ENCODE data around the gene VSIG4. TPM values are rescaled to one million over a fixed set of nuclear protein-coding genes. Genes with fewer than 3 reads are reported as not detected.
"Not testable (repeated sequence)": the region's sequence is repeated elsewhere in the genome, so short reads cannot be mapped to it uniquely, and the experiment has no call there.

Gene VSIG4
- polyA plus RNA-seq, 1 of the 3 experiments (the other 2 are of a cell fraction) = not detected

GRCh38 chrX:65976161-65976560 lies 63.7 kb downstream of the VSIG4 start (continued):
- TF ChIP-seq ZBTB33 (IDR thresholded peaks at IDR 0.05; ENCODE audit: borderline replicate concordance, low read depth) = no peak
- no peak for TF ChIP-seq CHD2 (IDR thresholded peaks at IDR 0.05; ENCODE audit: low read length, partially characterized antibody)
- TF ChIP-seq RFX5 (IDR thresholded peaks at IDR 0.05; ENCODE audit: low read length) = no peak
- TF ChIP-seq NRF1 (IDR thresholded peaks at IDR 0.05; ENCODE audit: low read depth, low read length) = no peak
- no peak for TF ChIP-seq RXRA (IDR thresholded peaks at IDR 0.05; ENCODE audit: borderline replicate concordance, low read depth)
- TF ChIP-seq RAD21 (IDR thresholded peaks at IDR 0.05; ENCODE audit: low read length) = no peak

DNA sequence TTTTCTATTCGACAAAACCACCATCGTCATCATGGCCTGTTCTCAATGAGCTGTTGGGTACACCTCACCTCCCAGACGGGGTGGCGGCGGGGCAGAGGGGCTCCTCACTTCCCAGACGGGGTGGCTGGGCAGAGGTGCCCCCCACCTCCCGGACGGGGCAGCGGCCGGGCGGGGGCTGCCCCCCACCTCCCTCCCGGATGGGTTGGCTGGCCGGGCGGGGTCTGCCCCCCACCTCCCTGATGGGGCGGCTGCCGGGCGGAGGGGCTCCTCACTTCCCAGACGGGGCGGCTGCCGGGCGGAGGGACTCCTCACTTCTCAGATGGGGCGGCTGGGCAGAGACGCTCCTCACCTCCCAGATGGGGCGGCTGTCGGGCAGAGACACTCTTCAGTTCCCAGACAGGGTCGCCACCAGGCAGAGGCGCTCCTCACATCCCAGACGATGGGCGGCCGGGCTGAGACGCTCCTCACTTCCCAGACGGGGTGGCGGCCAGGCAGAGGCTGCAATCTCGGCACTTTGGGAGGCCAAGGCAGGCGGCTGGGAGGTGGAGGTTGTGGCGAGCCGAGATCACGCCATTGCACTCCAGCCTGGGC lies 64.6 kb downstream of the VSIG4 start:
- CTCF ChIA-PET; H3K9ac ChIP-seq; H3F3A ChIP-seq (replicated peaks; ENCODE audit: insufficient read depth); H3K79me2 ChIP-seq (ENCODE audit: insufficient read depth); H3K27ac ChIP-seq (ENCODE audit: low read depth in 2 of 2, low read length in 1 of 2); H3K4me3 ChIP-seq (ENCODE audit: low read depth in 2 of 2, low read length in 1 of 2); POLR2A ChIA-PET; H3K36me3 ChIP-seq (replicated peaks in 1 of 2; ENCODE audit: control insufficient read depth in 1 of 2, insufficient read depth in 2 of 2, low read length in 1 of 2); H3K9me2 ChIP-seq; DNase-seq; H3K4me1 ChIP-seq (ENCODE audit: control insufficient read depth in 1 of 2, insufficient read depth in 2 of 2, low read depth in 1 of 2, low read length in 1 of 2); H3K4me2 ChIP-seq; H2AFZ ChIP-seq (ENCODE audit: low read depth); H4K20me1 ChIP-seq (ENCODE audit: insufficient read depth); H3K9me3 ChIP-seq: not testable (repeated sequence)
- 17% methylated on average over 8 of the region's 38 CpGs for WGBS (ENCODE audit: low lambda C conversion rate)
- H3K27me3 ChIP-seq (ENCODE audit: insufficient read depth) = peaks cover 26% of the 10 kb centered on the region; the same call in 1 of the 2 replicates

Other genes starting within 250 kb of the VSIG4 start
- gene HEPH, start 124.2 kb upstream of the VSIG4 start, polyA plus RNA-seq (2012; rRNA removed) = 8.6 and 11.5 TPM in 2 replicates

Data from SK-N-SH (cell line).